Activated naive CD8-positive, alpha-beta T cell (primary cell): Measurements from ENCODE around the gene BEND7.

Experiments used
- H3K27ac Mint-ChIP-seq: one replicate; pipeline ENCODE4 v1.8.0; 2021; ENCODE audit warnings: mixed read lengths
- H3K27me3 Mint-ChIP-seq: one replicate; pipeline ENCODE4 v1.8.0; 2021; ENCODE audit warnings: mixed read lengths
- H3K36me3 Mint-ChIP-seq: one replicate; pipeline ENCODE4 v1.8.0; 2021; ENCODE audit warnings: mixed read lengths
- H3K4me1 Mint-ChIP-seq: one replicate; pipeline ENCODE4 v1.8.0; 2021; ENCODE audit warnings: low read depth, mixed read lengths
- H3K4me3 Mint-ChIP-seq: one replicate; pipeline ENCODE4 v1.8.0; 2021; ENCODE audit warnings: mild to moderate bottlenecking, mixed read lengths
- H3K9me3 Mint-ChIP-seq: one replicate; pipeline ENCODE4 v1.8.0; 2021; ENCODE audit warnings: low read depth, mixed read lengths

The BEND7 gene

DNA sequence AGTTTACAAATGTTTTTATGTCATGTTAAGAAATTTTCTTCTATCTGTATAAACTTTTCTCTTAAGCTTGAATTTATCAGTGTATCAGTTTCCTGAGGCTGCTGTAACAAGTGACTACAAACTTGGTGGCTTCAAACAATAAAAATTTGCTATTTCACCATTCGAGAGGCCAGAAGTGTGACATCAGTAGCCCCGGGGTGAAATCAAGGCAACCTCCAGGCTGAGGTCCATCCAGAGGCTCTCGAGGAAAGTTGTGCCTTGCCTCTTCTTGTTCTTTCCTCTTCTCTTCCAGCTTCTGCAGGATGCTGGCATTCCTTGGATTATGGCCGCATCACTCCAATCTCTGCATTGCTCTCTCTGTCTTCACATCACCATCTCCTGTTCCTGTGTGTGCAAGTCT, 6.5 kb upstream of the BEND7 start:
- Mint-ChIP-seq H3K36me3 (no peaks in the 10 kb centered on the region), H3K27ac (no peak overlapping the region), H3K9me3 (no peaks in the 10 kb centered on the region), H3K27me3 (peaks cover 40% of the 10 kb centered on the region), H3K4me1 (no peaks in the 10 kb centered on the region), H3K4me3 (no peak overlapping the region)

DNA sequence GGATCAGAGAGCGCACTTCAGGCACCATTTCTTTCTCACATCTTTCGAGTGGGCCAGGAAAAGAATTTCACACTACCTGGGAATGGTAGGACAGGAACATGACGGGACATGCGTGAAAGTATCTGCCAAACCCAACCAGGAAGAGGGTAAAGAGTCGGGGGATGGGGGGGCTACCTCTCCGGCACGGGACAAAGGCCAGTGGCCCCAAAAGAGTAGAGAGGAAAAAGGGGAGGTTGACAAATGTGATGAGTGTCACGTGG, 830 bp upstream of the BEND7 start:
- Mint-ChIP-seq H3K4me1 (peaks cover 12% of the 10 kb centered on the region), H3K9me3 (no peaks in the 10 kb centered on the region), H3K36me3 (no peaks in the 10 kb centered on the region), H3K4me3 (peak overlapping the region; percentile 70), H3K27me3 (peaks cover 49% of the 10 kb centered on the region), H3K27ac (no peak overlapping the region)

DNA sequence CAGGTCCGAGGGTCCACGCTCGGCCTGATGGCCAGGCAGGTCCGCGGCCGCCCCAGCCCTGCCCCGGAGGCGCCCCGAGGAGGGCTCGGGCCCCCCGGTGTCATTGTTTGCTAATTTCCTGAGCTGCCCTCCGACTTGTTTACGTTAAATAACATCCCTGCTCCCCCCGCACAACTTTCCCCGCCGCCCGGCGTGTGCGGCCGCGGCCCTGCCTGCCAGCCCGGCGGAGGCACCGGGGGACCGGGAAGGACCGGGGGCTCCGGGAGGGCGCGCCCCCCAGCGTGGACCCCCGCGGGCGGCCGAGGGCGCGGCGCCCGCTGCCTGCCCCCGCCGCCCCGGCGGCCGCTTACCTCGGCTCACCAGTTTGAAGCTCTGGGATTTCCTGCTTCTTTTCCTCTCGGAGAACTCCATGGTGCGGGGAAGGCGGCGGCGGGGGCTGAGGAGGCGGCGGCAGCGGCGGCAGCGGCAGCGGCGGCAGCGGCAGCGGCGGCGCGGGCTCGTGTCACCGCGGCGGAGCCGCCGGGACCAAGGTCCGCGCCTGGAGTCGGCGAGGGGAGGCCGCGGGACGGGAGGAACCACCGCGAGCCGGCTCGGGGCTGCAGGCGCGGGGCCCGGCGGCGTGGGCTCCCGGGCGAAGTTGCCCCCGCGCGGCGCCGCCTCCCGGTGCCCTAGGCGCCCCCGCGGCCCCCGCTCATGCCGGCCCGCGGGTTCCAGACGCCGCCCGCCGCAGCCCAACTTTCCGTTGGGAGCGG, 515 bp downstream of the BEND7 start:
- Mint-ChIP-seq H3K9me3 (no peaks in the 10 kb centered on the region), H3K27ac (no peak overlapping the region), H3K36me3 (no peaks in the 10 kb centered on the region), H3K27me3 (peaks cover 50% of the 10 kb centered on the region), H3K4me1 (peaks cover 12% of the 10 kb centered on the region), H3K4me3 (peak overlapping the region; percentile 81)

DNA sequence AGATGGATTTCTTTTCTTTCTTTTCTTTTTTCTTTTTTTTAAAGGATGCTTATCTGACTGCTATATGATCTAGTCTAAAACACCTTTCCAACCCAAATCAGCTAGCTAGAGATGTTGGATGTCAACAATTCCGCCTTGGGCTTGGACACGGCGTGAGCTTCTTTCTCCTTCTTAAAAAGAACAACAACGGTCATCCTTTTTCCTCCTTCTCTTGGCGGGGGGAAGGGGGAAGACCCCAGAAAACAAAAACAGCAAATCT, 1.0 kb downstream of the BEND7 start:
- Mint-ChIP-seq H3K36me3 (no peaks in the 10 kb centered on the region), H3K27ac (no peak overlapping the region)

DNA sequence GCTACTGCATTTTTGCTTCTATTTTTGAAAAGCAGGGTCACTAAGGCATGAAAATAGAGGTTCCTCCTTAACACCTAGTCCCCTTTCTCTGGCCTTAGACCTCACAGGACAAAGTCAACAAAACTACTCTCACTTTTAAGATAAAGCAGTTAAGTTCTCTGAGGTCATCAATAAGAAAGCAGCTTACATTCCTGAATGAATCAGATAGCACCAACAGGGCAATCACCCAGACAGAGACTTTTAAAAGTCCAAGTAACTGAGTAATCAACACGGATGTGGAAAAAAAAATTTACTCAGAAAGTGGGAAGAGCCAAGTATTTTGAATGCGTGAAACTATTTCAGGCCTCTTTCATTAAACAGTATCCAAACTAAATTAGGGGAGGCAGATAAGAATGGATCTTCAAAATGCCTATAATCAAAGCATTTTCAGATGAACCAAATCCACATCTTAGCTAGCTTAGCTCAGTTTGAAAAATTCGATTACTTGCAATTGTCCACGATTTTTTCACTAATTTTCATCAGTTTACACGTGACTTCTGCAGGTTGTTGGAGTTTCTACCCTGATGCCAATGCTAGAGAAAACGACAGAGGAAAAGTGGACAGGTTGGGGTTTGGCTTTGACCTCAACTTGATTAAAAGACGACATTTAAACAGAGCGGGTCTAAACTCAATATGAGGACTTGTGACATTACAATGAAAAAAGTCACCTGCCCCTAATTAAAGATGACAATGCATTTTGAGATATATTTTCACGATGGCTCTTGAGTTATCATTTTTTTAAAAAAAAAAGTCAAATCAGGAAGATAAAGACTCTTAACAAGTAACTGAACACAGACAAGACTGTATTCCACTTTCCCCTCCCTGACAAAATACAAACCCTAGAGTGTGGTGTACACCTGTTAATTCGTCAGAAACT, 1.6 kb downstream of the BEND7 start:
- Mint-ChIP-seq H3K4me3 (peak overlapping the region; percentile 81), H3K36me3 (no peaks in the 10 kb centered on the region), H3K4me1 (peaks cover 12% of the 10 kb centered on the region), H3K27me3 (peaks cover 53% of the 10 kb centered on the region), H3K9me3 (no peaks in the 10 kb centered on the region), H3K27ac (no peak overlapping the region)

More for the DNA sequence above, 1.0 kb downstream of the BEND7 start:
- Mint-ChIP-seq H3K9me3 (no peaks in the 10 kb centered on the region), H3K27me3 (peaks cover 52% of the 10 kb centered on the region), H3K4me3 (peak overlapping the region; percentile 81), H3K4me1 (peaks cover 12% of the 10 kb centered on the region)

DNA sequence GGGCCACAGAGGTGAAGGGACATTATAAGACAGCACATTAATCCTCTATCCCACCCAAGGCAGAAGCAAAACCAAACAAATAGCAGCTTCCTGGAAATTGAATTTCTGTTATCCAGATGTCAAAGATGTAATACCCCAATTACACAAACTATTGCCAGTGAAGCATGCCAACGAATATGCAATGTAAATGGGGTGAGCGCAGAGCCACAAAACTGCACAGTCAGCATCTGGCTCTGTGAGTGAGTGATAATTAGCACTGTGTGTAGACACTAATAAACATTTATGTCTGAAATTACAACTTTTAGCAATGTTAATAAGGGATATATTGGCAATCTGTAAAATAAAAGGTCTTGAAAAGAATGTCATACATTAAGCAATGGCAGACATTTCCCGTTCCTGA, 3.2 kb downstream of the BEND7 start:
- Mint-ChIP-seq H3K27ac (no peak overlapping the region), H3K36me3 (no peaks in the 10 kb centered on the region), H3K9me3 (no peaks in the 10 kb centered on the region), H3K4me3 (no peak overlapping the region), H3K27me3 (peaks cover 53% of the 10 kb centered on the region), H3K4me1 (peaks cover 12% of the 10 kb centered on the region)

DNA sequence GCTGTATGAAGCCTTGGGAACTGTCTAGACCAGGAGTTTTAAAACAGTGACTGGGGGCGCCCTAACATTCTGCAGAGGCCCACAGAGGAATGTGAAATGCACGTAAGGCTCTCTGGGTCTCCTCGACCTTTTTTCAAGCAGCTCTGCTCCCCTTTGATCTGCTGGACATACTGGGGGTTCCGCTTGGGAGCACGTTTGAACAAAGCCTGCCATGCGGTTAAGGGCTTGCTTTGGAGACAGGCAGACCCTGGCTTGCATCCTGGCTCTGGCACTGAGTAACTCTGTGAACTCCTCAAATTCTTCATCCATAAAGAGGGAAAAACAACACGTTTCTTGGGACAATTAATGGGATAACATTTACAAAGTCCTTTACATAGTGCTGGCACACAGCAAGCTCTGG, 7.8 kb downstream of the BEND7 start:
- no peaks in the 10 kb centered on the region for H3K36me3 Mint-ChIP-seq
- H3K4me3 Mint-ChIP-seq, result no peak overlapping the region
- no peaks in the 10 kb centered on the region for H3K4me1 Mint-ChIP-seq
- no peaks in the 10 kb centered on the region for H3K9me3 Mint-ChIP-seq
- H3K27me3 Mint-ChIP-seq, result peaks cover 40% of the 10 kb centered on the region
- no peak overlapping the region for H3K27ac Mint-ChIP-seq

DNA sequence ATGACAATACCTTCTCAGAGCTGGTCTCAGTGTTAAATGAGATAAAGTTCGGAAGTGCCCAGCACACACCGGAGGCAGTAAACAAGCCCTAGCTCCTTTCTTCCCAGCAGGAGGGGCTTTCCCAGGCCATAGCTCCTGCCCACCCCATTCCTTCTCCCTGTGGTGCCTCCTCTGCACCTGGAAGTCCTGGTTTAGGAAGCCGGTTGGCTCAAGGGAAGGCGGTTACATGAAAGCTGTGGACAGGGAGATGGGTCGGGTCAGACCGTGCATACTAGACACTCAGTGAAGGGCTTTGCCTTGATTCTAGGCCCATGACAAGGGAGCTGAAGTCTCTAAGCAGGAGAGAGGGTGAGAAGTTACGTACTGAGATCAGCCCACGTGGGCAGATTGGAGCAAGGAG, 8.6 kb downstream of the BEND7 start:
- Mint-ChIP-seq H3K9me3 (no peaks in the 10 kb centered on the region), H3K4me1 (no peaks in the 10 kb centered on the region), H3K36me3 (no peaks in the 10 kb centered on the region), H3K27ac (no peak overlapping the region), H3K27me3 (peaks cover 37% of the 10 kb centered on the region), H3K4me3 (no peak overlapping the region)

DNA sequence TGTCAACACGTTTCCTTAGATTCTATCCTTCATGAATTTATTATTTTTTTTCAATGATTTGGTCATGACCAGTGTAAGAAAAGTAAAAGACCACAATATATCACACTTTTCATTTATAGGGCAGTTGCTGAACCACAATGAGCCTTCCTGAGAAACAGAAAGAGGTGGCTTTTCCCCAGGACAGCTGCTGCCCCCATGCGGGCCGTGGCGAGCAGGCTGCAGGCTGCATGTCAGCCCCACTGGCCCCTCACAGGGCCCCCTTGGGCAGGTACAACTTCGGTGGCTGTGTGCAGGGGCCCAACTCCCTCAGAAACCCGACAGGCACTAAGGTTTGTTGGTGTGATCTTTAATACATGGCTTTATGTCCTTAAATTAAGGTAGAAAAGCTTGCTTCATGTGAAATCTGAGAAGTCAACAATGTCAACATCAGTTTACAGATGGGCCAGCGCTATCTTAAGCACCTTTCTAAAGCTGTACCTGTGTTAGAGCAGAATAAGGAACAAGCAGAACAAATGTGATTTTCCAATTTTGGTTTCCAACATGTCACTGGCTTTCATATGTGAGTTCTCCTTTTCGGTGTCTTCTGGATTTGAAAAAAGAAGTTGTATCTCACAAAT, 10.6 kb downstream of the BEND7 start:
- Mint-ChIP-seq H3K36me3 (no peaks in the 10 kb centered on the region), H3K9me3 (no peaks in the 10 kb centered on the region), H3K4me3 (no peak overlapping the region), H3K27me3 (peaks cover 26% of the 10 kb centered on the region), H3K4me1 (no peaks in the 10 kb centered on the region), H3K27ac (no peak overlapping the region)

DNA sequence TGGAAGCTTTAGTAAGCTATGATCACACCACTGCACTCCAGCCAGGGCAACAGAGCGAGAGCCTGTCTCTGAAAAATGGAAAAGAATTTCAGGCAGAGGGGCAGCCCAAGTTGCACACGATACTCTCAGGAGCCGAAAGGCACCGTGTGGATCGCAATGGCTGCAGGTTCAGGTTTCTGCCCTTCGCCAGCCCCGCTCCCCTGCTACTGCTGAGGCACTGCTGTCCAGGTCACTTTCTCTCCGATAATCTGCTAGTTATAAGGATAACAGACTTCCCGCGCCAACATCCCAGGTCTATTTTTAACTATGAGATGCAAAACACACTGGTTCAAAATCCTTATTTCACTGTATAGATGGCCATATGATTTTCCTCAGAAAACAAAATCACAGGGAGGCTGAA, 11.1 kb downstream of the BEND7 start:
- Mint-ChIP-seq H3K27ac (no peak overlapping the region), H3K9me3 (no peaks in the 10 kb centered on the region), H3K36me3 (no peaks in the 10 kb centered on the region), H3K4me1 (no peaks in the 10 kb centered on the region), H3K27me3 (peaks cover 24% of the 10 kb centered on the region), H3K4me3 (no peak overlapping the region)

DNA sequence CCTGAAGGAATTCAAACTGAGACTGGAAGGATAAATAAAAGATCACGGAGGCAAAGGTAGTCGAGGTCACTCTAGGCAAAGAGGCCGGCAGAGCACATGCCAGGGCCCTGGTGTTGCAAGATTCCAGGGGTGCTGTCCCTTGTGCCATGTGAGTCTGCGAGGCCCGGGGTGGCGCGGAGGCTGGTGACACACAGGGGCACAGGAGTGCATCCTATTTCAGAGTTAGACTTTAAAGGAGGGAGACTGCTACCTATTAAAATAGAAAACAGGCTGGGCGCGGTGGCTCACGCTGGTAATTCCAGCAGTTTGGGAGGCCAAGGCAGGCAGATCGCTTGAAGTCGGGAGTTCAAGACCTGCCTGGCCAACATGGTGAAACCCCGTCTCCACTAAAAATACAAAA, 12.6 kb downstream of the BEND7 start:
- H3K9me3 Mint-ChIP-seq, result no peaks in the 10 kb centered on the region
- H3K27me3 Mint-ChIP-seq, result peaks cover 17% of the 10 kb centered on the region
- H3K4me3 Mint-ChIP-seq, result no peak overlapping the region
- no peaks in the 10 kb centered on the region for H3K4me1 Mint-ChIP-seq
- no peaks in the 10 kb centered on the region for H3K36me3 Mint-ChIP-seq
- no peak overlapping the region for H3K27ac Mint-ChIP-seq

DNA sequence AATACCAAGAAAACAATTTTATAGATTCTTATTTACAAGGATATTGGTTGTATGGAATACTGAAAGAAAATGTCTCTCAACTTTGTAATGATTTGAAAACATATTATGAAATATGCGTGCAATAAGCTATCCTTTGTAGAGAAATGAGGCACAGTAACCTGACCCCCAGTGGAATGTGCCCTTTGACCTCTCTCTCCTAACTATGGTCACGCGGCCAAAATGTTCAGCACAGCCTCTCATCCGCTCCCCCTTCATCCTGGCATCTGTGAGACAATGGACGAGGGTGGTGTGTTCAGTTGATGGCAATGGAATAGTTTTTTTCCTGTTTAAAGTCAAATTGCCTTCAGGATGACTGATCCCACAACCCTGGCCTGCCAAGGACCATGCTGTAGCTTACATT, 13.3 kb downstream of the BEND7 start:
- Mint-ChIP-seq H3K36me3 (no peaks in the 10 kb centered on the region), H3K9me3 (no peaks in the 10 kb centered on the region), H3K4me3 (no peak overlapping the region), H3K4me1 (no peaks in the 10 kb centered on the region), H3K27ac (no peak overlapping the region), H3K27me3 (peaks cover 16% of the 10 kb centered on the region)

DNA sequence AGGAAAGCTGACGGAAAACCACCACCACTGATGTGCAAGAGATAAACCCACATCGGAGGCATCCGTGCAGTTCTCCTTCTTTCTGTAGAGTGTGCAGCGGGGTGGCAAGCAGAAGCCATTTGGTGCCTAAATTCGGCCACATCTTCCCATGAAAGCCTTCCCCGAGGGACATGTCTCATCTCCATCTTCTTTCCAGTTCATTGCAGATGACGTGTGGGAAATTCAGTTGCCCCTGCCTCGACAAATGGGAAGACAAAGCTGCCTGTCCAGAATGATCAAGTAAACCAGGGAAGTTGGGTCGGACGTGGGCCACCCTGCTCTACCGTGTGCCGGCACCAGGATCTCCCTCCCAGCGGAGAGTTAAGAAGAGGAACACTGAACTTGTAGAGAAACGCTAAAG, 14.5 kb downstream of the BEND7 start:
- H3K27me3 Mint-ChIP-seq, result peaks cover 13% of the 10 kb centered on the region
- no peaks in the 10 kb centered on the region for H3K9me3 Mint-ChIP-seq
- no peaks in the 10 kb centered on the region for H3K36me3 Mint-ChIP-seq

DNA sequence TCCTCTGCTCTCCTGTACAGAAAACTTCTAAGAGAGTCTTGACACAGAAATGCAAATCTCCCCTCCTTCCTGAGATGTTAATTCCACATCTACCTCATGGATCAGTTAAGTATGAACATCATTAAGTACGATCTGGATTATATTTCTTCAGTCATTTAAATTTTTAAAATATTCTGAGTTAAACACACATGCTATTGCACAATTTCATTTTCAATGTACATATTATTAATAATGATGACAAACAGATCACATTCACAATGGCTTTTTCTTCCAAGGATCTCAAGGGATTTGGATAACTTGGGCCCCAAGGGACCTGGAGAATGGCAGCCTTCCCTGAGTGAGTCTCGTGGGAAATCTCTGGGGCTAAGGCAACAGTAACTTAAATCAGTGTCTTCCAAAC, 16.2 kb downstream of the BEND7 start:
- Mint-ChIP-seq H3K27ac (no peak overlapping the region), H3K4me3 (no peak overlapping the region), H3K4me1 (no peaks in the 10 kb centered on the region), H3K27me3 (peaks cover 8% of the 10 kb centered on the region), H3K36me3 (no peaks in the 10 kb centered on the region), H3K9me3 (no peaks in the 10 kb centered on the region)

More for the DNA sequence above, 14.5 kb downstream of the BEND7 start:
- H3K4me1 Mint-ChIP-seq, result no peaks in the 10 kb centered on the region
- no peak overlapping the region for H3K27ac Mint-ChIP-seq
- H3K4me3 Mint-ChIP-seq, result no peak overlapping the region

DNA sequence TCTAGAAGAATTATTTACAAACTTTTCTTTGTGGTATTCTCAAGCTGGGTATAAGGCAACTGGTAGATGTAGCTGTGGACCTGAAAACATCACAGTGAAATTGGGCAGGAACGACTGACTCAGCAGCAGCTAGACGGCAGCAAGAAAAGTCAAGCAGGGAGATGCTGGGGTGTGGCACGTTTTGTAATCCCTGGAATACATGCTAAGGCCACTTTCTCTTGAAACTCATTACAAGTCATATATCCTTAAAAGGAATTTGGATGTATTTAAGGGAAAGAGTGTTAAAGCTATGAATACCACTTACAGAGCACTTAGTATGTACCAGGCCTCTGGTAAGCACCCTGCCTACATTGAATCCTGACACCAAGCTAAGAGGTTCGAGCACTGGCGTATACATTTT, 17.4 kb downstream of the BEND7 start:
- H3K4me1 Mint-ChIP-seq, result no peaks in the 10 kb centered on the region
- H3K27ac Mint-ChIP-seq, result no peak overlapping the region
- H3K27me3 Mint-ChIP-seq, result peaks cover 10% of the 10 kb centered on the region
- no peaks in the 10 kb centered on the region for H3K9me3 Mint-ChIP-seq
- H3K36me3 Mint-ChIP-seq, result no peaks in the 10 kb centered on the region
- H3K4me3 Mint-ChIP-seq, result no peak overlapping the region
